AG09309 (cell line): ENCODE results near the gene MGAT4C.

Experiments used
- DNase-seq: peaks from one replicate; pipeline ENCODE4 v3.0.0-alpha.2; 2010; ENCODE audit warnings: low read depth
- H3K4me3 ChIP-seq: 2 replicates; pipeline ENCODE4 v1.5.1; 2011; ENCODE audit warnings: mild to moderate bottlenecking, low read depth, low read length, moderate library complexity; ENCODE audit not compliant: control insufficient read depth
- TF ChIP-seq, protein P1 (sequence below): IDR thresholded peaks from 2 replicates; pipeline ENCODE4 v1.5.1; 2011; ENCODE audit warnings: mild to moderate bottlenecking, low read depth, low read length, inconsistent platforms; ENCODE audit not compliant: insufficient read depth, control insufficient read depth; ENCODE audit errors: missing control alignments

MGAT4C gene

DNA sequence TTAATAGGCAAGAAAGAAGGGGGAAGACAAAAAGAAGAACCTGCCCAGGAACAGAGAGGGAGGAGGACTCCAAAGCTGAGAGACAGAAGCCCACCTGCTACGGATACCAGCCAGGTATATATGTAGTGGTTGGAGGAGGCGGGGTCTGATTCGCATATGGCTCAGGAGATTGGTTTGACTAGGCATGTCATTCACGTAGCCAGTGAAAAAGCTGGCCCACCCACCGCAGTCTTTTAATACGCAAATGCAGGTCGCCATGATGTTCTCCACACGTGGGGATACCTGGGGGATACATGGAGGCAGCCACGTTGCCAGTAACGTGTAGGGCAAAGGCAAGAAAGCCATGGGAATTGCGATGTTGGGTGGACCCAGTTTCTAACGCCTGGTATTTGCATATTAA, 308.9 kb downstream of the MGAT4C start:
- DNase-seq: no peak
- TF ChIP-seq, protein P1, sequence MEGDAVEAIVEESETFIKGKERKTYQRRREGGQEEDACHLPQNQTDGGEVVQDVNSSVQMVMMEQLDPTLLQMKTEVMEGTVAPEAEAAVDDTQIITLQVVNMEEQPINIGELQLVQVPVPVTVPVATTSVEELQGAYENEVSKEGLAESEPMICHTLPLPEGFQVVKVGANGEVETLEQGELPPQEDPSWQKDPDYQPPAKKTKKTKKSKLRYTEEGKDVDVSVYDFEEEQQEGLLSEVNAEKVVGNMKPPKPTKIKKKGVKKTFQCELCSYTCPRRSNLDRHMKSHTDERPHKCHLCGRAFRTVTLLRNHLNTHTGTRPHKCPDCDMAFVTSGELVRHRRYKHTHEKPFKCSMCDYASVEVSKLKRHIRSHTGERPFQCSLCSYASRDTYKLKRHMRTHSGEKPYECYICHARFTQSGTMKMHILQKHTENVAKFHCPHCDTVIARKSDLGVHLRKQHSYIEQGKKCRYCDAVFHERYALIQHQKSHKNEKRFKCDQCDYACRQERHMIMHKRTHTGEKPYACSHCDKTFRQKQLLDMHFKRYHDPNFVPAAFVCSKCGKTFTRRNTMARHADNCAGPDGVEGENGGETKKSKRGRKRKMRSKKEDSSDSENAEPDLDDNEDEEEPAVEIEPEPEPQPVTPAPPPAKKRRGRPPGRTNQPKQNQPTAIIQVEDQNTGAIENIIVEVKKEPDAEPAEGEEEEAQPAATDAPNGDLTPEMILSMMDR: no peak

DNA sequence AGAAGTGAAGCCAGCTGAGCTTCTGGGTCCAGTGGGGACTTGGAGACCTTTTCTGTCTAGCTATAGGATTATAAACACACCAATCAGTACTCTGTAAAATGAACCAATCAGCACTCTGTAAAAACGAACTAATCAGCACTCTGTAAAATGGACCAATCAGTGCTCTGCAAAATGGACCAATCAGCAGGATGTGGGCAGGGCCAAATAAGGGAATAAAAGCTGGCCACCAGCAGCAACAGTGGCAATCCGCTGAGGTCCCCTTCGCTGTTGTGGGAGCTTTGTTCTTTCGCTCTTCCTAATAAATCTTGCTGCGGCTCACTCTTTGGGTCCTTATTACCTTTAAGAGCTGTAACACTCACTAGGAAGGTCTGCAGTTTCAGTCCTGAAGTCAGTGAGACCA, 309.8 kb downstream of the MGAT4C start:
- no peak overlapping the region for H3K4me3 ChIP-seq
- TF ChIP-seq, protein P1: no peak
- no peak for DNase-seq

More for the DNA sequence above, 308.9 kb downstream of the MGAT4C start:
- H3K4me3 ChIP-seq: no peak overlapping the region

DNA sequence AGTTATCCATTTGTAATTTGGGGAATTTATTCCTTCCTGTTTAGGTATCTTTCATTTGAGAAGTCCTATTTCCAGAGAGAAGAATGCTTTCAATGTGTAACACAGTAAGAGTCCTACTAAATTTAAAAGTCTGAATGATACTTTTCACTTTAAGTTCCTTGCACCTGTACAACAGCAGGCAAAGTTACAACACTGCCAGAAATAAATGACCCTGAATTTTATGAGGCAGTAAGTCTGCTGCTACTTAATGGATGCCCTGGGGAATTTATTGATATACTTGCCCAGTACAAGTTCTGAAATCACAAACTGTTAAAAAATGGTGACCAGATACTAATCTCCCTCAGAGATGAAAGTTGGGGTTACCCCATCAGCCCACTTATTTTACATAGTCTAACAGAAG, 329.0 kb downstream of the MGAT4C start:
- TF ChIP-seq, protein P1: no peak
- no peak overlapping the region for H3K4me3 ChIP-seq
- DNase-seq: no peak

DNA sequence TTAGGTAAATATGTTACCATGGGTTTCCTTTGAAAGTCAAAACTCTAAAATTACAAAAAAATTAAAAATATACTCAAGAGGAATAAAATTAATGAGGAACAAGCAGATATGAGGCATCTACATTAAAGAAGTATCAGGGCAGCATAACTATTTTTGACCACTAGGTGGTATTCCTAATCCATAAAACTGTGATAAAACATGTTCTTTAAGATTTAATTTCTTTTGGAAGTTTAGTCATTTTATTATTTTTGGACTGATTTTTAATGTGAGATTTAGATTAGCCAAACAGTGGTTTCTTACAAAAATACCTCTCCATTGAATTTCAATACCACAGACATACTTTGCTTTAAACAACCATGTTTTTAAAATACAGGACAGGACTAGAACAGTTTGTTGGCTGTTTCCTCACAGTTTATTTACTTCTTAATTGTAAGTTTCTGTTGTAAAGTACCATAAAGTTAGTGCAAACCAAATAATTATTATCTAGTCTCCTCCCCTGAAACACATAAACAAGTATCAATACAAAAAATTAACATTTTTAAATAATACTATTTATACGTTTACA, 332.3 kb downstream of the MGAT4C start:
- no peak overlapping the region for H3K4me3 ChIP-seq
- DNase-seq: peak; percentile 7
- TF ChIP-seq, protein P1: peak; percentile 48

DNA sequence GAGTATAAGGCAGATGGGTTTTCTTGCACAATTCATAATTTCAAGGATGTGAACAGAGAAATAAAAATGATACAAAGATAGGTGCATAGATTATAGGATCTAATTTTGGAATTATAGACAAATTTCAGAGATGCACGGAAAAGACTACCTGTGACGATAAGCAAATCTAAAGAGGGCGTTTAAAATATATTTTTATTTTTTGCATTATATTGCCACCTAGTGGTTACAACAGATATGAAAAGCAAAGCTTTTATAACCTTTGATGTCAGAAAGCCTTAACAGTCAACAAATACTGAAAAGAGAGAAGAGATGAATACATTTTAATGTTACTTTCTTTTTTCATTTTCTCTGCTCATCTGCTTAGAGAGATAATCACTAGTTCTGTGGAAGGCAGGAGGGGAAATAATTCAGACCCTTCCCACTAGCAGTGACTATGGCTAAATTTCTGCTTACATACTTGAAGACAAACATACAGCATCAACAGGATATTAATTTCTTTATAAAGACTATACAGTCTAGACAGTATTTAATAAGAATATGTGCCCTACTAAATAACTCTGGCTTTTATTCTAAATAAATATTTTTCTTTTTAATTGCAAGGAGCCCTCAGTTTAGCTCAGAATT, 335.8 kb downstream of the MGAT4C start:
- DNase-seq: no peak
- TF ChIP-seq, protein P1: no peak
- no peak overlapping the region for H3K4me3 ChIP-seq
